ENCODE data around the gene STRN. TPM values are rescaled to one million over a fixed set of nuclear protein-coding genes. Genes with fewer than 3 reads are reported as not detected.
A peak's percentile ranks its signal among the peaks of the same experiment; 100 is the strongest.

The STRN gene
- total RNA-seq, 1 experiment from 2014 or later: 37.4 TPM

- DNase-seq (ENCODE audit: low read depth, low spot score) (no peak), ATAC-seq (no peak)
- in situ Hi-C loops (cut with HindIII; ENCODE audit: low pct_unique_long_range_greater_than_20kb, low sequenced_read_pairs) (no loop called here), intact Hi-C loops (cut with micrococcal nuclease; ENCODE audit: unreplicated experiment) (no loop called here)
- Histone ChIP-seq H3K36me3 (ENCODE audit: control insufficient read depth, insufficient read depth, low read length) (peaks cover 4% of the 10 kb centered on the region; the same call in 1 of the 2 replicates), H3K4me3 (ENCODE audit: low read depth in 2 of 2, low read length in 2 of 2) (no peak overlapping the region), H3K9me3 (ENCODE audit: control insufficient read depth, insufficient read depth, low read depth, low read length) (no peaks in the 10 kb centered on the region), H3K27me3 (ENCODE audit: control insufficient read depth, insufficient read depth, low read length) (no peaks in the 10 kb centered on the region), H3K27ac (ENCODE audit: low read length) (no peak overlapping the region), H3K4me1 (ENCODE audit: control insufficient read depth, insufficient read depth, low read length) (peaks cover 22% of the 10 kb centered on the region)
- no peak for TF ChIP-seq CTCF (IDR thresholded peaks at IDR 0.05)
- TF ChIP-seq SIN3A (IDR thresholded peaks at IDR 0.05; ENCODE audit: borderline replicate concordance, insufficient read depth, low read depth, low read length): no peak
- no peak for TF ChIP-seq REST (IDR thresholded peaks at IDR 0.05; ENCODE audit: insufficient read depth in 1 of 2, low read depth in 2 of 2, low read length in 1 of 2)
- TF ChIP-seq POLR2AphosphoS5 (IDR thresholded peaks at IDR 0.05; ENCODE audit: low read depth, low read length): no peak
- no peak for TF ChIP-seq TCF7L2 (IDR thresholded peaks at IDR 0.05; ENCODE audit: low read depth, low read length)
- BruUV-seq (replicated peaks): TSS peak; percentile 22
- ChIA-PET CTCF (interaction anchor here (0.7 kb wide), 1 partner anchor 9 kb away, joined by 4 read pairs; no protein-coding TSS in a partner anchor), POLR2A (no interaction called here)
These were observed 3.2 kb downstream of the STRN start for GRCh38 chr2:36963106-36963505.

- no peaks in the 10 kb centered on the region for H3K9me3 ChIP-seq (ENCODE audit: control insufficient read depth, insufficient read depth, low read depth, low read length)
- no peak overlapping the region for H3K27ac ChIP-seq (ENCODE audit: low read length)
- H3K27me3 ChIP-seq (ENCODE audit: control insufficient read depth, insufficient read depth, low read length): no peaks in the 10 kb centered on the region
- POLR2A ChIA-PET: no interaction called here
- H3K36me3 ChIP-seq (ENCODE audit: control insufficient read depth, insufficient read depth, low read length): peaks cover 2% of the 10 kb centered on the region; the same call in 1 of the 2 replicates
- no peak for TF ChIP-seq TCF7L2 (IDR thresholded peaks at IDR 0.05; ENCODE audit: low read depth, low read length)
- DNase-seq (ENCODE audit: low read depth, low spot score) (no peak), ATAC-seq (no peak)
- in situ Hi-C loops (cut with HindIII; ENCODE audit: low pct_unique_long_range_greater_than_20kb, low sequenced_read_pairs): no loop called here
- no TSS peak for BruUV-seq (replicated peaks)
- H3K4me1 ChIP-seq (ENCODE audit: control insufficient read depth, insufficient read depth, low read length): peaks cover 13% of the 10 kb centered on the region
- H3K4me3 ChIP-seq (ENCODE audit: low read depth in 2 of 2, low read length in 2 of 2): no peak overlapping the region
- intact Hi-C loops (cut with micrococcal nuclease; ENCODE audit: unreplicated experiment): no loop called here
- CTCF ChIA-PET: no interaction called here
These were observed 5.6 kb downstream of the STRN start for GRCh38 chr2:36960773-36961172.

- POLR2A ChIA-PET: no interaction called here
- DNase-seq (ENCODE audit: low read depth, low spot score) (no peak), ATAC-seq (peak; percentile 56; the same call in 1 of the 2 replicates)
- H3K27ac ChIP-seq (ENCODE audit: low read length): no peak overlapping the region
- intact Hi-C loops (cut with micrococcal nuclease; ENCODE audit: unreplicated experiment): no loop called here
- in situ Hi-C loops (cut with HindIII; ENCODE audit: low pct_unique_long_range_greater_than_20kb, low sequenced_read_pairs): no loop called here
- H3K27me3 ChIP-seq (ENCODE audit: control insufficient read depth, insufficient read depth, low read length): no peaks in the 10 kb centered on the region
- BruUV-seq (replicated peaks): no TSS peak
- H3K4me3 ChIP-seq (ENCODE audit: low read depth in 2 of 2, low read length in 2 of 2): no peak overlapping the region
- no peaks in the 10 kb centered on the region for H3K9me3 ChIP-seq (ENCODE audit: control insufficient read depth, insufficient read depth, low read depth, low read length)
- H3K36me3 ChIP-seq (ENCODE audit: control insufficient read depth, insufficient read depth, low read length): no peaks in the 10 kb centered on the region
- peaks cover 11% of the 10 kb centered on the region for H3K4me1 ChIP-seq (ENCODE audit: control insufficient read depth, insufficient read depth, low read length)
- TF ChIP-seq SIN3A (IDR thresholded peaks at IDR 0.05; ENCODE audit: borderline replicate concordance, insufficient read depth, low read depth, low read length) (no peak), CTCF (IDR thresholded peaks at IDR 0.05) (peak; percentile 13; the same call in 1 of the 2 replicates)
- CTCF ChIA-PET: no interaction called here
These were observed 6.2 kb downstream of the STRN start for GRCh38 chr2:36960005-36960675.
